ENCODE results near the gene PRRT1.
A peak's percentile ranks its signal among the peaks of the same experiment; 100 is the strongest.

The PRRT1 gene

DNA sequence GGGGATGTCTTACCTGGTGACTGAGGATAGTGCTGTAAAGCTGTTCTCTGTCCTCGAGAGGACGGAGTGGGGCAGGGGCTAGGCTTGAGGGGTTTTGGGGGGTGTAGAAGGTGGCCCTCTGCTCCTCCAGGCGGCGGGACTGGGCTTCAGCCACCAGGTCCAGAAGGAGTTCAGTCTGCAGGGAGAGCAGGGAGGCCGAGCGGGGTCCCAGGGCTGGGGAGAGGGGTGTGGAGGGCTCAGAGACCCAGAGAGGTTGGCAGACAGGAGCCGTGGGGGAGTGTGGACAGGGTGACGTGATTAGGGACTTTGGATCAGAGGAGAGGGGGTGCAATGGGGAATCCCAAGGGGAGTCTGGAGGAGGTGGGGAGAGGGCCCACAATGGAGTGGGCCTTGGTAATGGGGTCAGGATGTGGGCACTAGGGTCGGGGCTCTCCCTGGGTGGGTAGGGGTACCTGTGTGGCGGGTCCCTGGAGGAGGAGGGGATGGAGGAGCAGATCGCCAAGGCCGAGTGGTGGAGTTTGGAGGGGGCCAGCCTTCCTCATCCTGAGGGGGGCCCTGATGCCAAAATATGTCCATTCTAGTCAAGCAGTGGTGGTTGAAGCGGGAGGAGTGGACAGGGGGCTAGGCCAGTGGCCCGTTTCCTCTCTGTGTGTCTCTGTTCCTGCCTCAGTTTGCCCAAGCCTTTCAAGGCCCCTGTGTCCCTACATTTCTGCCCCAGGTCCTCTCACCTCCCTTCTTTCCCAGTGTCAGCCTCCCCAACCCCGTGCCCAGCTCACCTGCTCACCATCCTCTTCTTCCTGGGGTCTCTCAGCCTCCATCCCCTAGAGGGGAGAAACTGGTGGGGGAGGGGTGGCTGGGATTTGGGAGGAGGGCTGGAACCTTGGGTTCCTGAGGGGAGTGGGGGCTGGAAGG is 40.2 kb upstream of the PRRT1 start:
- in situ Hi-C loops (cut with MboI; ENCODE audit: low pct_unique_long_range_greater_than_20kb, low sequenced_read_pairs, unreplicated experiment): no loop called here

DNA sequence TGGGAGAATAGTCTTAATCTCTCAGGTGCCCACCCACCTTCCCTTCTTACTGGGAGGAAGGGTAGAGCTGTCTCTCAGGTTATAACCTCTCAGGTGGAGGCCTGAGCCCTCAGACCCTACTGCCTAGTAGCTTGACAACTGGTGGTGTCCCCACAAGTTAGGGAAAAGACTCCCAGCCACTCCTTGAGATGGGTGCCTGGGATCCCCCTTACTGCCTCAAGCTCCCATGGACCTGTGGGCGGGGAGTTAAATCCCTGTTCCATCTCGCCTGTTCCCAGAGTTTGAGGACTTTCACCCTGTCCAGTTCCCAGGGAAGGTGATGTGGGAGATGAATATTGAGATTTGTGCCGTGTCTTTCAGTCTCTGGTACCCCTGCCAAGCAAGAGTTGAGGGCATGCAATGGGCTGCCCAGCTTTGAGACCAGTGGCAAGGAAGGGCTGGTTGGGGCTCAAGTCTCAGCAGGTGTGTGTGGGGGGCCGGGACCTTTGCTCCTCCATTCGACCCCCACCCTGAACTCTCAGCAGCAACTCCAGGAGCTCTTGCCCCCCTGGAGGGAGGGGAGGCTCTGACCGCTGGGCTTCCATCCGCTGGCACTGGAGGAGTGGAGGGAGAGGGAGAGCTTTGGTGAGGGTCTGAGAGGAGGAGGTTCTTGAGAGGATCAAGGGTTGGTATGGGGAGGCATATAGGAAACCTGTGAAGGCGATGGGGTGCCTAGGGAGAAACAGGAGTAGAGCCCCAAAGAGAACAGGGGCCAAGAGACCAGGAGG is 39.4 kb upstream of the PRRT1 start:
- no peak for DNase-seq (ENCODE audit: low spot score)
- in situ Hi-C loops (cut with MboI; ENCODE audit: low pct_unique_long_range_greater_than_20kb, low sequenced_read_pairs, unreplicated experiment): no loop called here
- no peak for TF ChIP-seq CTCF (IDR thresholded peaks at IDR 0.05; ENCODE audit: extremely low read depth, insufficient read depth, missing control alignments)

More for the DNA sequence above, 40.2 kb upstream of the PRRT1 start:
- no peak for TF ChIP-seq CTCF (IDR thresholded peaks at IDR 0.05; ENCODE audit: extremely low read depth, insufficient read depth, missing control alignments)
- DNase-seq (ENCODE audit: low spot score): no peak

- DNase-seq (ENCODE audit: low spot score): peak; percentile 90
- in situ Hi-C loops (cut with MboI; ENCODE audit: low pct_unique_long_range_greater_than_20kb, low sequenced_read_pairs, unreplicated experiment): no loop called here
- TF ChIP-seq CTCF (IDR thresholded peaks at IDR 0.05; ENCODE audit: extremely low read depth, insufficient read depth, missing control alignments): no peak
Measured at GRCh38 chr6:32190054-32190851, 38.5 kb upstream of the PRRT1 start, which contains the start of gene PBX2. TSS of gene PBX2 (minus strand) at chr6:32190202. CDS start at chr6:32189915, 287 bp downstream.

GRCh38 chr6:32189742-32190053 is 38.0 kb upstream of the PRRT1 start:
- no peak for TF ChIP-seq CTCF (IDR thresholded peaks at IDR 0.05; ENCODE audit: extremely low read depth, insufficient read depth, missing control alignments)
- in situ Hi-C loops (cut with MboI; ENCODE audit: low pct_unique_long_range_greater_than_20kb, low sequenced_read_pairs, unreplicated experiment): no loop called here
- no peak for DNase-seq (ENCODE audit: low spot score)

- DNase-seq (ENCODE audit: low spot score): no peak
- in situ Hi-C loops (cut with MboI; ENCODE audit: low pct_unique_long_range_greater_than_20kb, low sequenced_read_pairs, unreplicated experiment): no loop called here
- no peak for TF ChIP-seq CTCF (IDR thresholded peaks at IDR 0.05; ENCODE audit: extremely low read depth, insufficient read depth, missing control alignments)
Measured at GRCh38 chr6:32189069-32189741, 37.5 kb upstream of the PRRT1 start.
